Caco-2 (cell line): ENCODE results near the gene PIK3CA. TPM values are rescaled to one million over a fixed set of nuclear protein-coding genes. Genes with fewer than 3 reads are reported as not detected.

ENCODE experiments used
- BruUV-seq: library from RNA; stranded (reverse); fragments of 400-500 nt; replicated peaks from 2 replicates; lab custom pipeline; 2021; lab: Mats Ljungman, UMichigan
- CTCF ChIA-PET: fragments of 300-600 bp; sonication (Branson Sonifier 250); formaldehyde crosslinking; loops from one replicate; lab custom pipeline; 2022; ENCODE audit warnings: antibody characterized with exemption; lab: Charles Lee
- POLR2A ChIA-PET: fragments of 300-600 bp; sonication (Branson Sonifier 250); formaldehyde crosslinking; loops from one replicate; lab custom pipeline; 2022; ENCODE audit warnings: antibody characterized with exemption; lab: Charles Lee
- DNase-seq, 2 experiments: peaks; one replicate each; pipeline versions ENCODE4 v3.0.0 to v3.0.0-alpha.2; 2020 to 2022
- H3K27me3 ChIP-seq: replicated peaks from 2 replicates; pipeline ENCODE4 v1.6.0; 2011; ENCODE audit warnings: low read length; ENCODE audit not compliant: control insufficient read depth, insufficient read depth
- H3K36me3 ChIP-seq: 2 replicates; pipeline ENCODE4 v1.5.1; 2011; ENCODE audit warnings: low read length; ENCODE audit not compliant: control insufficient read depth, insufficient read depth
- H3K4me1 ChIP-seq: fragments of 250-450 bp; sonication (Bioruptor Pico); 2 replicates; pipeline ENCODE4 v1.5.1; 2020; ENCODE audit warnings: mild to moderate bottlenecking
- H3K4me3 ChIP-seq: 2 replicates; pipeline ENCODE4 v1.5.1; 2011; ENCODE audit warnings: low read depth, mild to moderate bottlenecking, control low read depth, low read length
- H3K9me3 ChIP-seq: fragments of 250-450 bp; sonication (Bioruptor Pico); 2 replicates; pipeline ENCODE4 v1.5.1; 2020; ENCODE audit warnings: mild to moderate bottlenecking, moderate library complexity
- H3K27ac Mint-ChIP-seq: one replicate; pipeline ENCODE4 v1.8.0; 2022; ENCODE audit warnings: mixed read lengths; ENCODE audit not compliant: unreplicated experiment
- H3K27me3 Mint-ChIP-seq: one replicate; pipeline ENCODE4 v1.8.0; 2022; ENCODE audit warnings: mixed read lengths; ENCODE audit not compliant: insufficient read depth, unreplicated experiment
- H3K36me3 Mint-ChIP-seq: one replicate; pipeline ENCODE4 v1.8.0; 2022; ENCODE audit warnings: mild to moderate bottlenecking, mixed read lengths; ENCODE audit not compliant: insufficient read depth, unreplicated experiment
- H3K4me1 Mint-ChIP-seq: one replicate; pipeline ENCODE4 v1.8.0; 2022; ENCODE audit warnings: low read depth, mixed read lengths; ENCODE audit not compliant: unreplicated experiment
- H3K4me3 Mint-ChIP-seq: one replicate; pipeline ENCODE4 v1.8.0; 2022; ENCODE audit warnings: mild to moderate bottlenecking, moderate library complexity, mixed read lengths; ENCODE audit not compliant: unreplicated experiment
- H3K9me3 Mint-ChIP-seq: one replicate; pipeline ENCODE4 v1.8.0; 2022; ENCODE audit warnings: mixed read lengths; ENCODE audit not compliant: unreplicated experiment
- CTCF ChIP-seq, 2 experiments: fragments of 200-600 bp in 1 of 2; IDR thresholded peaks; 1 replicate in 1 of 2; 2 replicates in 1 of 2; pipeline versions ENCODE4 v1.5.1 to v1.8.0; 2011 to 2022; ENCODE audit warnings: antibody characterized with exemption in 1 of 2, control low read depth in 1 of 2, inconsistent platforms in 1 of 2, low read depth in 1 of 2, low read length in 1 of 2, mild to moderate bottlenecking in 1 of 2, moderate library complexity in 1 of 2; ENCODE audit not compliant: insufficient read depth in 1 of 2, severe bottlenecking in 1 of 2, unreplicated experiment in 1 of 2
- intact Hi-C: fragments of 100-400 bp; cut with micrococcal nuclease; formaldehyde crosslinking; loops from one replicate; pipeline ENCODE4 v1.10.0; 2022; ENCODE audit not compliant: unreplicated experiment
- total RNA-seq: library from RNA; stranded (reverse); gene quantifications from 2 replicates; pipeline ENCODE4 v1.2.3, GENCODE V29; 2022

Gene PIK3CA
- total RNA-seq, 1 experiment from 2014 or later = 10.6 TPM

- intact Hi-C loops = no loop called here
- Histone ChIP-seq H3K36me3 (no peaks in the 10 kb centered on the region), H3K4me1 (no peaks in the 10 kb centered on the region), H3K9me3 (0 out of 2 replicates have a peak, but pooled peaks cover 4% of the 10 kb centered on the region), H3K27me3 (no peaks in the 10 kb centered on the region; the same call in 1 of the 2 replicates), H3K4me3 (no peak overlapping the region)
- no peaks in the 10 kb centered on the region for H3K27me3 Mint-ChIP-seq
- ChIA-PET POLR2A (no interaction called here), CTCF (interaction anchor here (0.6 kb wide), 1 partner anchor 39 kb away, joined by 4 read pairs; no protein-coding TSS in a partner anchor)
- no peak for DNase-seq
- no peak for TF ChIP-seq CTCF (IDR thresholded peaks at IDR 0.05; ENCODE audit: insufficient read depth in 1 of 2, low read depth in 1 of 2, low read length in 1 of 2, severe bottlenecking in 1 of 2, unreplicated experiment in 1 of 2)
- H3K27ac Mint-ChIP-seq = no peak overlapping the region
- H3K9me3 Mint-ChIP-seq = peaks cover 27% of the 10 kb centered on the region
- H3K36me3 Mint-ChIP-seq = peaks cover 10% of the 10 kb centered on the region
- peaks cover 23% of the 10 kb centered on the region for H3K4me1 Mint-ChIP-seq
- BruUV-seq = no TSS peak
- no peak overlapping the region for H3K4me3 Mint-ChIP-seq
These were observed 115.0 kb downstream of the PIK3CA start for GRCh38 chr3:179263134-179263533.

- Mint-ChIP-seq H3K36me3 (peaks cover 10% of the 10 kb centered on the region), H3K4me3 (no peak overlapping the region), H3K27ac (no peak overlapping the region), H3K4me1 (peaks cover 15% of the 10 kb centered on the region), H3K27me3 (no peaks in the 10 kb centered on the region), H3K9me3 (peaks cover 17% of the 10 kb centered on the region)
- Histone ChIP-seq H3K27me3 (no peaks in the 10 kb centered on the region; the same call in 1 of the 2 replicates), H3K4me1 (no peaks in the 10 kb centered on the region), H3K9me3 (0 out of 2 replicates have a peak, but pooled peaks cover 4% of the 10 kb centered on the region), H3K4me3 (no peak overlapping the region), H3K36me3 (no peaks in the 10 kb centered on the region)
- intact Hi-C loops = no loop called here
- POLR2A ChIA-PET = no interaction called here
- BruUV-seq = no TSS peak
- no peak for TF ChIP-seq CTCF (IDR thresholded peaks at IDR 0.05; ENCODE audit: insufficient read depth in 1 of 2, low read depth in 1 of 2, low read length in 1 of 2, severe bottlenecking in 1 of 2, unreplicated experiment in 1 of 2)
- CTCF ChIA-PET = no interaction called here
- DNase-seq = no peak
These were observed 116.3 kb downstream of the PIK3CA start for GRCh38 chr3:179264449-179264848.

GRCh38 chr3:179265092-179265491, 116.9 kb downstream of the PIK3CA start:
- Mint-ChIP-seq H3K4me1 (peaks cover 9% of the 10 kb centered on the region), H3K4me3 (no peak overlapping the region), H3K27me3 (no peaks in the 10 kb centered on the region), H3K36me3 (peaks cover 10% of the 10 kb centered on the region), H3K27ac (no peak overlapping the region), H3K9me3 (peaks cover 10% of the 10 kb centered on the region)
- intact Hi-C loops = no loop called here
- no peaks in the 10 kb centered on the region for H3K36me3 ChIP-seq
- BruUV-seq = no TSS peak
- no peak for DNase-seq
- no peaks in the 10 kb centered on the region for H3K4me1 ChIP-seq
- no peaks in the 10 kb centered on the region; the same call in 1 of the 2 replicates for H3K27me3 ChIP-seq
- H3K9me3 ChIP-seq = 0 out of 2 replicates have a peak, but pooled peaks cover 4% of the 10 kb centered on the region
- ChIA-PET CTCF (no interaction called here), POLR2A (no interaction called here)
- H3K4me3 ChIP-seq = no peak overlapping the region
- no peak for TF ChIP-seq CTCF (IDR thresholded peaks at IDR 0.05; ENCODE audit: insufficient read depth in 1 of 2, low read depth in 1 of 2, low read length in 1 of 2, severe bottlenecking in 1 of 2, unreplicated experiment in 1 of 2)
